Measurements from ENCODE around the gene KCNK10. TPM values are rescaled to one million over a fixed set of nuclear protein-coding genes. Genes with fewer than 3 reads are reported as not detected.

The KCNK10 gene
- total and polyA plus RNA-seq, 2 of the 8 experiments (the other 6 are each of a cell fraction or from before 2014, with no cell fraction given): 0.45 to 0.63 TPM

GRCh38 chr14:88252498-88252897 is 70.6 kb downstream of the KCNK10 start:
- no peak overlapping the region for H2BK20ac ChIP-seq (ENCODE audit: low read length)
- no peak overlapping the region for H3K4me2 ChIP-seq (ENCODE audit: insufficient read depth in 1 of 2, low read depth in 2 of 2, low read length in 2 of 2)
- no peaks in the 10 kb centered on the region for H3K79me2 ChIP-seq (ENCODE audit: control insufficient read depth in 1 of 2, insufficient read depth in 2 of 2, low read length in 2 of 2)
- ChIA-PET POLR2A (ENCODE audit: partially characterized antibody) (no interaction called here), CTCF (ENCODE audit: partially characterized antibody) (interaction anchor here (1.0 to 12.6 kb wide), 4 partner anchors 20 to 237 kb away, joined by 3 to 96 read pairs (median 4); no protein-coding TSS in a partner anchor)
- H3K79me1 ChIP-seq (ENCODE audit: low read depth, low read length): no peaks in the 10 kb centered on the region
- H4K91ac ChIP-seq (replicated peaks; ENCODE audit: insufficient read length, low read length): no peak overlapping the region
- H3K4me3 ChIP-seq (ENCODE audit: extremely low read depth in 1 of 4, insufficient read depth in 2 of 4, low read depth in 3 of 4, low read length in 4 of 4): no peak overlapping the region
- H3K36me3 ChIP-seq (ENCODE audit: control insufficient read depth in 2 of 4, insufficient read depth in 4 of 4, low read length in 3 of 4): no peaks in the 10 kb centered on the region
- WGBS, 2 experiments (ENCODE audit: extremely low coverage in 1 of 2, insufficient coverage in 1 of 2, insufficient read length in 1 of 2, insufficient replicate concordance in 2 of 2, low coverage in 1 of 2, low lambda C conversion rate in 2 of 2, missing lambda C conversion rate in 1 of 2): 90% methylated on average over 3 of the region's 3 CpGs; no CpG with 5 or more reads in 1 of the 2 experiments
- no peak overlapping the region for H2BK12ac ChIP-seq (ENCODE audit: low read depth, low read length)
- no peak for DNase-seq (ENCODE audit: low read depth in 1 of 2, low spot score in 2 of 2)
- H3K27ac ChIP-seq (ENCODE audit: low read depth, low read length): no peak overlapping the region
- no peak for FAIRE-seq
- no peak for TF ChIP-seq FOSL1 (IDR thresholded peaks at IDR 0.05; ENCODE audit: insufficient read depth, low read depth, low read length)
- no peak for TF ChIP-seq SP2 (IDR thresholded peaks at IDR 0.05; ENCODE audit: low read length)
- TF ChIP-seq POU5F1 (IDR thresholded peaks at IDR 0.05; ENCODE audit: low read depth, low read length): no peak
- TF ChIP-seq SUZ12 (IDR thresholded peaks at IDR 0.05; ENCODE audit: low read length): no peak
- no peak overlapping the region for H2AFZ ChIP-seq (ENCODE audit: low read length)
- no peak overlapping the region for H3K4ac ChIP-seq (replicated peaks; ENCODE audit: insufficient read length, low read depth, low read length)
- H3K23ac ChIP-seq (ENCODE audit: insufficient read length): no peak overlapping the region
- no peak overlapping the region for H3K56ac ChIP-seq (replicated peaks; ENCODE audit: insufficient read length, low read depth, low read length)
- H4K20me1 ChIP-seq (replicated peaks in 1 of 2; ENCODE audit: control insufficient read depth in 1 of 2, insufficient read depth in 2 of 2, low read length in 2 of 2): no peaks in the 10 kb centered on the region
- no peak overlapping the region for H4K8ac ChIP-seq (ENCODE audit: extremely low read depth, insufficient read depth, low read length)
- no peaks in the 10 kb centered on the region for H3K4me1 ChIP-seq (replicated peaks in 1 of 4; ENCODE audit: control insufficient read depth in 3 of 4, insufficient read depth in 4 of 4, low read length in 3 of 4)
- no peak overlapping the region for H4K5ac ChIP-seq (ENCODE audit: insufficient read length, low read depth, low read length)
- no peak overlapping the region for H3K9ac ChIP-seq (replicated peaks in 1 of 4; ENCODE audit: extremely low read depth in 1 of 4, low read depth in 3 of 4, low read length in 3 of 4)
- no peak overlapping the region for H2BK15ac ChIP-seq (ENCODE audit: low read length)
- no peaks in the 10 kb centered on the region for H3K9me3 ChIP-seq (ENCODE audit: insufficient read depth in 2 of 2, low read depth in 1 of 2, low read length in 1 of 2)
- no peaks in the 10 kb centered on the region for H3K23me2 ChIP-seq (ENCODE audit: low read depth, low read length)
- H2BK120ac ChIP-seq (replicated peaks; ENCODE audit: low read depth, low read length): no peak overlapping the region
- H3K18ac ChIP-seq (ENCODE audit: extremely low read depth, low read length): no peak overlapping the region
- H2BK5ac ChIP-seq (ENCODE audit: low read depth, low read length): no peak overlapping the region
- H3K14ac ChIP-seq (ENCODE audit: insufficient read length): no peak overlapping the region
- no peak overlapping the region for H2AK5ac ChIP-seq (ENCODE audit: low read depth, low read length)
- no peaks in the 10 kb centered on the region for H3K27me3 ChIP-seq (replicated peaks in 1 of 4; ENCODE audit: control insufficient read depth in 3 of 4, extremely low read depth in 1 of 4, insufficient read depth in 3 of 4, low read length in 3 of 4)

All from H1 (cell line).